ENCODE measurements around the gene RASD1.

RASD1 gene

GRCh38 chr17:17496189-17497064 is at the start of gene RASD1:
Gene RASD1, minus strand, starts transcription at chr17:17496395. Its CDS starts 214 bp downstream, at chr17:17496181.
- TF ChIP-seq CTCF (conservative IDR thresholded peaks at IDR 0.05) = peak; percentile 97
- H3K27ac ChIP-seq = peak within 1 kb of the TSS; percentile 69

- no peak overlapping the region for H3K27ac ChIP-seq
- no peak for TF ChIP-seq CTCF (conservative IDR thresholded peaks at IDR 0.05)
These were observed 49.8 kb upstream of the RASD1 start for GRCh38 chr17:17545984-17546383.

- TF ChIP-seq CTCF (conservative IDR thresholded peaks at IDR 0.05) = no peak
- no peak overlapping the region for H3K27ac ChIP-seq
These were observed 49.0 kb upstream of the RASD1 start for GRCh38 chr17:17545031-17545820.

- no peak for TF ChIP-seq CTCF (conservative IDR thresholded peaks at IDR 0.05)
- H3K27ac ChIP-seq = no peak overlapping the region
These were observed 46.9 kb upstream of the RASD1 start for GRCh38 chr17:17542906-17543635.

- no peak for TF ChIP-seq CTCF (conservative IDR thresholded peaks at IDR 0.05)
- peak overlapping the region; percentile 97; the same call in 1 of the 2 replicates for H3K27ac ChIP-seq
These were observed 45.4 kb upstream of the RASD1 start for GRCh38 chr17:17541640-17542001.

- no peak for TF ChIP-seq CTCF (conservative IDR thresholded peaks at IDR 0.05)
- H3K27ac ChIP-seq = peak overlapping the region; percentile 97; the same call in 1 of the 2 replicates
These were observed 44.9 kb upstream of the RASD1 start for GRCh38 chr17:17540935-17541639.

Measured in VCaP (cell line).